GM23338 (cell line): ENCODE data around the gene HDHD3. TPM values are rescaled to one million over a fixed set of nuclear protein-coding genes. Genes with fewer than 3 reads are reported as not detected.

Source experiments
- ATAC-seq: fragments of 200-7000 bp; cut with Tn5 transposase; 3 replicates; pipeline ENCODE4 v1.9.1; 2020
- DNase-seq: peaks from one replicate; pipeline ENCODE4 v3.0.0-alpha.2; 2015; ENCODE audit warnings: low spot score
- H2AFZ ChIP-seq: fragments of 200-600 bp; sonication (generic); 2 replicates; pipeline ENCODE4 v1.8.0; 2016; ENCODE audit warnings: antibody characterized with exemption, mild to moderate bottlenecking, moderate library complexity
- H3F3A ChIP-seq: fragments of 200-600 bp; sonication (generic); replicated peaks from 2 replicates; pipeline ENCODE4 v1.8.0; 2017; ENCODE audit warnings: antibody characterized with exemption, mixed run types, low read depth
- H3K27ac ChIP-seq: fragments of 200-600 bp; sonication (generic); 2 replicates; pipeline ENCODE4 v1.6.1; 2016; ENCODE audit warnings: low read depth
- H3K27me3 ChIP-seq: fragments of 200-600 bp; sonication (generic); 2 replicates; pipeline ENCODE4 v1.8.0; 2016; ENCODE audit warnings: mild to moderate bottlenecking, mixed run types, moderate library complexity; ENCODE audit not compliant: insufficient read depth
- H3K36me3 ChIP-seq: fragments of 200-600 bp; sonication (generic); 2 replicates; pipeline ENCODE4 v1.8.0; 2016; ENCODE audit warnings: mild to moderate bottlenecking; ENCODE audit not compliant: insufficient read depth
- H3K4me1 ChIP-seq: fragments of 200-600 bp; sonication (generic); 2 replicates; pipeline ENCODE4 v1.8.0; 2016; ENCODE audit warnings: mild to moderate bottlenecking, moderate library complexity; ENCODE audit not compliant: insufficient read depth
- H3K4me2 ChIP-seq: fragments of 200-600 bp; sonication (generic); 2 replicates; pipeline ENCODE4 v1.7.1; 2017; ENCODE audit warnings: mixed run types
- H3K4me3 ChIP-seq: fragments of 200-600 bp; sonication (generic); 2 replicates; pipeline ENCODE4 v1.6.1; 2016; ENCODE audit warnings: mixed run types
- H3K79me2 ChIP-seq: fragments of 200-600 bp; sonication (generic); replicated peaks from 2 replicates; pipeline ENCODE4 v1.8.0; 2017; ENCODE audit warnings: mild to moderate bottlenecking; ENCODE audit not compliant: insufficient read depth
- H3K9me2 ChIP-seq: fragments of 200-600 bp; sonication (generic); 2 replicates; pipeline ENCODE4 v1.8.0; 2017; ENCODE audit not compliant: insufficient read depth
- H4K20me1 ChIP-seq: fragments of 200-600 bp; sonication (generic); replicated peaks from 2 replicates; pipeline ENCODE4 v1.8.0; 2017; ENCODE audit warnings: mild to moderate bottlenecking; ENCODE audit not compliant: insufficient read depth
- H3K27ac Mint-ChIP-seq: 2 replicates; pipeline ENCODE4 v1.8.0; 2020; ENCODE audit warnings: inconsistent platforms, mild to moderate bottlenecking, moderate library complexity, mixed read lengths
- H3K27me3 Mint-ChIP-seq: 3 replicates; pipeline ENCODE4 v1.8.0; 2022; ENCODE audit warnings: low read depth, mild to moderate bottlenecking, moderate library complexity, mixed read lengths, inconsistent platforms; ENCODE audit not compliant: insufficient read depth, poor library complexity
- H3K36me3 Mint-ChIP-seq: 3 replicates; pipeline ENCODE4 v1.8.0; 2021; ENCODE audit warnings: low read depth, mild to moderate bottlenecking, inconsistent platforms, moderate library complexity, mixed read lengths
- H3K4me1 Mint-ChIP-seq: 3 replicates; pipeline ENCODE4 v1.8.0; 2020; ENCODE audit warnings: mild to moderate bottlenecking, inconsistent platforms, mixed read lengths
- H3K4me3 Mint-ChIP-seq: 3 replicates; pipeline ENCODE4 v1.8.0; 2021; ENCODE audit warnings: moderate library complexity, mild to moderate bottlenecking, inconsistent platforms, mixed read lengths
- H3K9me3 Mint-ChIP-seq: 3 replicates; pipeline ENCODE4 v1.8.0; 2020; ENCODE audit warnings: moderate library complexity, mild to moderate bottlenecking, inconsistent platforms, mixed read lengths
- CREB1 ChIP-seq: fragments of 250-450 bp; sonication (Bioruptor Pico); IDR thresholded peaks from 2 replicates; pipeline ENCODE4 v1.5.0; 2020; ENCODE audit warnings: low read depth, mild to moderate bottlenecking, moderate library complexity
- CTCF ChIP-seq, 2 experiments: fragments of 200-600 bp in 1 of 2; sonication (generic) in 1 of 2; conservative IDR thresholded peaks; 2 replicates each; pipeline versions ENCODE4 v1.5.1 to v1.6.1; 2016 to 2017; ENCODE audit warnings: antibody characterized with exemption in 2 of 2, low read depth in 2 of 2, mild to moderate bottlenecking in 2 of 2, moderate library complexity in 1 of 2
- ETS1 ChIP-seq: IDR thresholded peaks from 2 replicates; pipeline ENCODE4 v1.6.1; 2016; ENCODE audit warnings: antibody characterized with exemption
- EZH2 ChIP-seq: fragments of 200-600 bp; sonication (generic); IDR thresholded peaks from one replicate; pipeline ENCODE4 v1.8.0; 2017; ENCODE audit warnings: antibody characterized with exemption, mild to moderate bottlenecking, low read depth; ENCODE audit not compliant: unreplicated experiment
- EZH2phosphoT487 ChIP-seq: fragments of 200-600 bp; sonication (generic); IDR thresholded peaks from one replicate; pipeline ENCODE4 v1.8.1; 2018; ENCODE audit warnings: antibody characterized with exemption; ENCODE audit not compliant: unreplicated experiment
- NANOG ChIP-seq: IDR thresholded peaks from 2 replicates; pipeline ENCODE4 v1.6.1; 2016; ENCODE audit warnings: antibody characterized with exemption, borderline replicate concordance
- REST ChIP-seq: IDR thresholded peaks from one replicate; pipeline ENCODE4 v1.6.1; 2018; ENCODE audit warnings: antibody characterized with exemption; ENCODE audit not compliant: unreplicated experiment
- ZNF331 ChIP-seq: fragments of 250-450 bp; sonication (Bioruptor Pico); IDR thresholded peaks from 2 replicates; pipeline ENCODE4 v1.5.0; 2020; ENCODE audit warnings: low read depth, mild to moderate bottlenecking, moderate library complexity
- ZNF462 ChIP-seq: fragments of 250-450 bp; sonication (Bioruptor Pico); IDR thresholded peaks from 2 replicates; pipeline ENCODE4 v1.5.0; 2020; ENCODE audit warnings: mild to moderate bottlenecking, moderate library complexity
- polyA plus RNA-seq: library from polyadenylated mRNA; unstranded; fragments of >200 nt; fragmentation: Nextera tagmentation; extraction: Ambion mirVana; gene quantifications from 2 replicates; pipeline ENCODE4 v1.2.1, GENCODE V29; 2016
- total RNA-seq: library from RNA; depleted of rRNA; stranded (reverse); fragments of >200 nt; shearing (Covaris generic); gene quantifications from 2 replicates; pipeline ENCODE4 v1.2.3, GENCODE V29; 2014

HDHD3 gene
- total and polyA plus RNA-seq, 2 experiments from 2014 or later: 9.5 to 17.7 TPM

- TF ChIP-seq CTCF (conservative IDR thresholded peaks at IDR 0.05; ENCODE audit: low read depth in 2 of 2) (no peak), ZNF462 (CRISPR knock-in tag) (no peak), NANOG (no peak), EZH2phosphoT487 (no peak), CREB1 (no peak)
Observed at GRCh38 chr9:113352411-113352810, 24.4 kb downstream of the HDHD3 start (continued).

- peaks cover 15% of the 10 kb centered on the region for H3K27me3 Mint-ChIP-seq
- H3K9me2 ChIP-seq: peaks cover 2% of the 10 kb centered on the region; the same call in 1 of the 2 replicates
- H3K4me1 ChIP-seq: peaks cover 16% of the 10 kb centered on the region; the same call in 1 of the 2 replicates
- H3K27ac Mint-ChIP-seq: no peak overlapping the region
- H3K4me3 Mint-ChIP-seq: no peak overlapping the region
- H4K20me1 ChIP-seq: no peaks in the 10 kb centered on the region
- no peaks in the 10 kb centered on the region for H3F3A ChIP-seq
- H3K27ac ChIP-seq: no peak overlapping the region
- no peaks in the 10 kb centered on the region for H3K36me3 Mint-ChIP-seq
- H3K27me3 ChIP-seq: peaks cover 28% of the 10 kb centered on the region
- ATAC-seq (no peak), DNase-seq (no peak)
- H3K79me2 ChIP-seq: no peaks in the 10 kb centered on the region
- no peaks in the 10 kb centered on the region for H3K9me3 Mint-ChIP-seq
- H3K4me3 ChIP-seq: no peak overlapping the region
- H2AFZ ChIP-seq: no peak overlapping the region
- H3K4me1 Mint-ChIP-seq: peaks cover 16% of the 10 kb centered on the region
- no peaks in the 10 kb centered on the region for H3K36me3 ChIP-seq
- H3K4me2 ChIP-seq: no peak overlapping the region
- TF ChIP-seq REST (no peak), EZH2 (no peak), ETS1 (no peak), ZNF331 (CRISPR knock-in tag) (no peak)
Observed at GRCh38 chr9:113352006-113352405, 24.8 kb downstream of the HDHD3 start.
